Natural killer cell (primary cell): Measurements from ENCODE around the gene TUBGCP6. TPM values are rescaled to one million over a fixed set of nuclear protein-coding genes. Genes with fewer than 3 reads are reported as not detected.

Experiments
- ATAC-seq, 3 donors: fragments of 150-1000 bp in 2 of 3; fragments of 200-7000 bp in 1 of 3; cut with Tn5 transposase; 1 replicate in 1 of 3; 2 replicates in 2 of 3; pipeline ENCODE4 v1.10.0; 2021; ENCODE audit warnings: mild to moderate bottlenecking in 2 of 3, moderate library complexity in 2 of 3
- DNase-seq, 2 donors: peaks; one replicate each; pipeline versions ENCODE4 v3.0.0 to v3.0.0-alpha.2; 2013 to 2021; ENCODE audit warnings: mixed read lengths in 1 of 2
- H3K27ac ChIP-seq: one replicate; pipeline ENCODE4 v1.5.1; 2013; ENCODE audit warnings: mild to moderate bottlenecking, low read length
- H3K27me3 ChIP-seq: one replicate; pipeline ENCODE4 v1.6.1; 2013; ENCODE audit warnings: low read length; ENCODE audit not compliant: control insufficient read depth, insufficient read depth
- H3K36me3 ChIP-seq: one replicate; pipeline ENCODE4 v1.6.1; 2013; ENCODE audit warnings: low read length; ENCODE audit not compliant: control insufficient read depth, insufficient read depth
- H3K4me1 ChIP-seq: one replicate; pipeline ENCODE4 v1.6.1; 2013; ENCODE audit warnings: low read length; ENCODE audit not compliant: control insufficient read depth, insufficient read depth
- H3K4me3 ChIP-seq: one replicate; pipeline ENCODE4 v1.5.1; 2013; ENCODE audit warnings: low read length
- H3K9me3 ChIP-seq: one replicate; pipeline ENCODE4 v1.6.1; 2013; ENCODE audit warnings: low read length; ENCODE audit not compliant: control insufficient read depth, insufficient read depth
- H3K27ac Mint-ChIP-seq, 2 donors: one replicate each; pipeline ENCODE4 v1.8.0; 2022; ENCODE audit warnings: mild to moderate bottlenecking in 2 of 2, mixed read lengths in 2 of 2, moderate library complexity in 1 of 2
- H3K27me3 Mint-ChIP-seq, 2 donors: one replicate each; pipeline ENCODE4 v1.8.0; 2022; ENCODE audit warnings: low read depth in 2 of 2, mixed read lengths in 2 of 2
- H3K36me3 Mint-ChIP-seq: one replicate; pipeline ENCODE4 v1.8.0; 2022; ENCODE audit warnings: mixed read lengths
- H3K4me1 Mint-ChIP-seq, 2 donors: one replicate each; pipeline ENCODE4 v1.8.0; 2022; ENCODE audit warnings: mixed read lengths in 2 of 2
- H3K4me3 Mint-ChIP-seq: one replicate; pipeline ENCODE4 v1.8.0; 2022; ENCODE audit warnings: mild to moderate bottlenecking, moderate library complexity, mixed read lengths
- H3K9me3 Mint-ChIP-seq, 2 donors: one replicate each; pipeline ENCODE4 v1.8.0; 2022; ENCODE audit warnings: mixed read lengths in 2 of 2
- CTCF ChIP-seq: fragments of 200-600 bp; IDR thresholded peaks from one replicate; pipeline ENCODE4 v1.8.0; 2022; ENCODE audit warnings: antibody characterized with exemption
- WGBS: methylation state at CpG from one replicate; pipeline ENCODE4 v1.1.7; 2013; ENCODE audit warnings: missing lambda C conversion rate; ENCODE audit not compliant: insufficient coverage; 5-methylcytosine and 5-hydroxymethylcytosine counted together
- intact Hi-C: fragments of 100-400 bp; cut with micrococcal nuclease; formaldehyde crosslinking; loops from one replicate; pipeline ENCODE4 v1.14.2; 2022
- total RNA-seq, 4 donors: library from RNA; stranded (reverse); fragments of 120-200 nt in 1 of 4; gene quantifications; one replicate each; pipeline versions ENCODE4 v1.2.3 to v1.2.4, GENCODE V29; 2013 to 2022

Gene TUBGCP6
- total RNA-seq, 3 donors from 2014 or later (not counting 1 experiment from before 2014, with no cell fraction given): 105 to 126 (median 118) TPM

GRCh38 chr22:50213263-50213662 is 31.6 kb downstream of the TUBGCP6 start:
- H3K36me3 ChIP-seq: peaks cover 59% of the 10 kb centered on the region
- H3K9me3 ChIP-seq: no peaks in the 10 kb centered on the region
- Mint-ChIP-seq H3K27ac (peak overlapping the region in 1 of 2 donors; percentile 48), H3K36me3 (no peaks in the 10 kb centered on the region), H3K9me3 (no peaks in the 10 kb centered on the region), H3K4me1 (peaks cover 11 to 14% of the 10 kb centered on the region in 2 donors), H3K27me3 (no peaks in the 10 kb centered on the region), H3K4me3 (no peak overlapping the region)
- no peak overlapping the region for H3K27ac ChIP-seq
- no peak overlapping the region for H3K4me3 ChIP-seq
- no peak for ATAC-seq
- no peak for DNase-seq
- intact Hi-C loops: no loop called here
- no peak for TF ChIP-seq CTCF
- WGBS: 98% methylated on average over 9 of the region's 9 CpGs
- peaks cover 10% of the 10 kb centered on the region for H3K4me1 ChIP-seq
- H3K27me3 ChIP-seq: no peaks in the 10 kb centered on the region

DNA sequence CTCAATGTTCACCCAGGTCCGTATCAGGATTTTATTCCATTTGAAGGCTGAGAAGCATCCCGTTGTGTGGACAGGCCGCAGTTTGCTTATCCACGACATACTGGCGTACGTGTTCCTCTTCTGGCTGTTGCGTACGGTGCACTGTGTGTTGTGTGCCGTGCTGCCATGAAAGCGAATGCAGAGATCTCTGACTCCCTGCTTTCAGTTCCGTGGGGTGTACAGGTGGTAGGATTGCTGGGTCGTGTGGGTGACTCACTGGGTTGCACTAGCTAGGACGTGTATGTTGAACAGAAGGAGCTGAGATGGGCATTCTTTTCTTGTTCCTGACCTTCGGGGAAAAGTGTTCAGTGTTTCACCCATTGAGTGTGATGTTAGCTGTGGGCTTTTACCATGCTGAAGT is 33.7 kb downstream of the TUBGCP6 start:
- Mint-ChIP-seq H3K36me3 (no peaks in the 10 kb centered on the region), H3K4me3 (no peak overlapping the region), H3K4me1 (peaks cover 11 to 14% of the 10 kb centered on the region in 2 donors), H3K27ac (no peak overlapping the region), H3K9me3 (no peaks in the 10 kb centered on the region), H3K27me3 (no peaks in the 10 kb centered on the region)
- DNase-seq (no peak), ATAC-seq (no peak)
- peaks cover 15% of the 10 kb centered on the region for H3K4me1 ChIP-seq
- 94% methylated on average over 14 of the region's 14 CpGs for WGBS
- no peaks in the 10 kb centered on the region for H3K9me3 ChIP-seq
- no peak for TF ChIP-seq CTCF
- no peaks in the 10 kb centered on the region for H3K27me3 ChIP-seq
- no peak overlapping the region for H3K27ac ChIP-seq
- intact Hi-C loops: no loop called here
- H3K36me3 ChIP-seq: peaks cover 50% of the 10 kb centered on the region
- H3K4me3 ChIP-seq: no peak overlapping the region

- Mint-ChIP-seq H3K9me3 (no peaks in the 10 kb centered on the region), H3K4me3 (no peak overlapping the region), H3K4me1 (peaks cover 11 to 14% of the 10 kb centered on the region in 2 donors), H3K27me3 (no peaks in the 10 kb centered on the region), H3K27ac (peak overlapping the region in 1 of 2 donors; percentile 70), H3K36me3 (no peaks in the 10 kb centered on the region)
- no peak for ATAC-seq
- H3K4me1 ChIP-seq: peaks cover 15% of the 10 kb centered on the region
- intact Hi-C loops: no loop called here
- H3K4me3 ChIP-seq: no peak overlapping the region
- DNase-seq: no peak
- H3K27ac ChIP-seq: no peak overlapping the region
- H3K36me3 ChIP-seq: peaks cover 45% of the 10 kb centered on the region
- no peaks in the 10 kb centered on the region for H3K9me3 ChIP-seq
- 91% methylated on average over 32 of the region's 32 CpGs for WGBS
- no peak for TF ChIP-seq CTCF
- no peaks in the 10 kb centered on the region for H3K27me3 ChIP-seq
Observed at GRCh38 chr22:50210378-50211139, 34.3 kb downstream of the TUBGCP6 start.
